ENCODE data around the gene SGTB.

DNA sequence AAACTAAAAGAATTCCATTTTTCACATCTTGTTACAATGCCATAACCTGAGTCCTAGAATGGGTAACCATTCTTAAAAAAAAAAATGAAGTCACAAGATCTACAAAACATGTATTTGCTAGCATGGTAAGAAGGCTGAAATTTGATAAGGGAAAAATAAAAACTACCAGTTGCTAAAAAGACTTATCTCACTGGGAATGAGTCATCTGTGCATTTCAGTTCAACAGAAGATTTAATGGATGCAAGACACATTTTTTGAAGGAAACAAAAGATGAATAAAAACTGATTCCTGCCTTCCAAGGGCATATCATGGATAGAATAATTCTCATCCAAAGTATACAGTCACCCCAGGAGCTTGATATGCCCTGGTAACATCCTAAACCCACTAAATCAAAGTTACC, 47.2 kb downstream of the SGTB start:
- no peak for TF ChIP-seq REST (IDR thresholded peaks at IDR 0.05; ENCODE audit: insufficient read depth in 1 of 2, low read depth in 2 of 2, low read length in 2 of 2)
- no peak for TF ChIP-seq SIN3A (IDR thresholded peaks at IDR 0.05; ENCODE audit: borderline replicate concordance, insufficient read depth, low read length)
- TF ChIP-seq TAF1 (IDR thresholded peaks at IDR 0.05; ENCODE audit: borderline replicate concordance, insufficient read depth, low read length), result no peak
